ENCODE results near the gene GPR15. TPM values are rescaled to one million over a fixed set of nuclear protein-coding genes. Genes with fewer than 3 reads are reported as not detected.

The GPR15 gene
- total and polyA plus RNA-seq, 2 donors (not counting 3 experiments of a cell fraction or from before 2014, with no cell fraction given): not detected

- TF ChIP-seq EZH2 (IDR thresholded peaks at IDR 0.05; ENCODE audit: borderline replicate concordance, low read depth, low read length, severe bottlenecking) (no peak), GATA2 (IDR thresholded peaks at IDR 0.05; ENCODE audit: insufficient read depth, insufficient read length, low read depth, low read length) (no peak), POLR2A (IDR thresholded peaks at IDR 0.05; ENCODE audit: low read depth, low read length) (no peak), JUN (IDR thresholded peaks at IDR 0.05; ENCODE audit: borderline replicate concordance, insufficient read depth, insufficient read length, low read depth) (no peak), MAX (IDR thresholded peaks at IDR 0.05; ENCODE audit: insufficient read depth, insufficient read length) (no peak), POLR2AphosphoS5 (IDR thresholded peaks at IDR 0.05; ENCODE audit: insufficient read depth, low read depth, low read length) (no peak), FOS (IDR thresholded peaks at IDR 0.05; ENCODE audit: borderline replicate concordance, insufficient read depth, low read length) (no peak), MYC (IDR thresholded peaks at IDR 0.05; ENCODE audit: low read depth, low read length) (no peak), CTCF (IDR thresholded peaks at IDR 0.05; ENCODE audit: extremely low read depth in 1 of 2, insufficient read depth in 1 of 2, low read depth in 1 of 2, low read length in 2 of 2) (no peak)
- no peaks in the 10 kb centered on the region for H3K9me3 ChIP-seq (replicated peaks; ENCODE audit: control insufficient read depth, insufficient read depth, low read length)
- H3K9me1 ChIP-seq (replicated peaks; ENCODE audit: control insufficient read depth, extremely low read depth, insufficient read depth, low read length): no peaks in the 10 kb centered on the region
- intact Hi-C loops (cut with micrococcal nuclease): no loop called here
- H3K4me2 ChIP-seq (ENCODE audit: insufficient read depth, low read length): no peak overlapping the region
- no peak for DNase-seq (ENCODE audit: low read depth, low spot score)
- no peaks in the 10 kb centered on the region for H3K36me3 ChIP-seq (ENCODE audit: control insufficient read depth in 2 of 2, extremely low read depth in 1 of 2, insufficient read depth in 2 of 2, low read length in 2 of 2)
- no peak overlapping the region for H3K4me3 ChIP-seq (replicated peaks in 1 of 3; ENCODE audit: insufficient read depth in 1 of 3, low read depth in 1 of 3, low read length in 3 of 3)
- no peak overlapping the region for H3K9ac ChIP-seq (replicated peaks; ENCODE audit: extremely low read depth, insufficient read depth, low read length)
- no peak overlapping the region for H2AFZ ChIP-seq (ENCODE audit: low read depth, low read length)
- no TSS peak for BruUV-seq (replicated peaks)
- POLR2A ChIA-PET: no interaction called here
- CTCF ChIA-PET: no interaction called here
- no peaks in the 10 kb centered on the region for H4K20me1 ChIP-seq (replicated peaks; ENCODE audit: control insufficient read depth, extremely low read depth, insufficient read depth, low read length)
- FAIRE-seq: no peak
- H3K27me3 ChIP-seq (ENCODE audit: control insufficient read depth in 2 of 2, insufficient read depth in 2 of 2, low read length in 2 of 2): peaks cover 2 to 14% of the 10 kb centered on the region in 2 experiments
- dilution Hi-C loops (cut with MboI; ENCODE audit: extremely low pct_ligation_motif_present, low sequenced_read_pairs): no loop called here
- H3K4me1 ChIP-seq (ENCODE audit: control insufficient read depth, extremely low read depth, insufficient read depth, low read length): no peaks in the 10 kb centered on the region
- H3K79me2 ChIP-seq (ENCODE audit: control insufficient read depth, insufficient read depth, low read length): no peaks in the 10 kb centered on the region
- H3K27ac ChIP-seq (ENCODE audit: insufficient read depth, low read depth, low read length): no peak overlapping the region
Observed at GRCh38 chr3:98504539-98504938, 27.2 kb upstream of the GPR15 start.
